ENCODE results near the gene FOXP1.

FOXP1 gene

DNA sequence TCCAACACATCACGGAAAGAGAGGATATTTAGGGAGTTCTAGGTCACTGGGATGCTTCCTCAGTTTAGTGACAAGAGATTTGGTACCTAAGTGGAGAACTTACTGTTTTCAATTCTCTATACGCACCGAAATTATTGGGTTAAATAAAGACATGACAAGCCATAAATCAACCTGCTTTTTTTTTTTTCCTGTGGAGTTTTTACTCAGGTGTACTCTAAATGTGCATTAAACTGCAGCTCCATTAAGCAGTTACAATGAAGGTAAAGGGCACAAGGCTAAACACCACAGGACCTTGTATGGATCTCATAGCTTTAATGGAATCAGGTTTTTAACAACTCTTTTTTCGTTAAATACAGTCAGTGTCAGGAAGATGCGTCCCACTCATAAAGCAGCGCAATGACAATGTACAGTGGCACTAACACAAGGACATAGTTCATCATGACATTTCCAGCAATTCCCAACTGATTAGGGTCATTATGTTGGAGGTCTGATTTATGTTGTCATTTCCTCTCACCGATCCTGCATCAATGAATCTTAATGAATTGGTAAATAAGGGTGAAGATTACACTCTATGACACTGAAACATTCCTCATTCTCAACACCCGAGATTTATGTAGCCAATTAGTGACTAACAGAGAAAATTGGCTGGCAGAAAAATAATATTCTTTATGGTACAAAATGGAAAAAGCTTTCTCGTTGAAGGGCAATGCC, 355.2 kb downstream of the FOXP1 start:
- Histone ChIP-seq H3K27ac (no peak overlapping the region), H3K36me3 (replicated peaks) (no peaks in the 10 kb centered on the region), H3K27me3 (replicated peaks) (no peaks in the 10 kb centered on the region), H3K4me3 (ENCODE audit: low read depth, low read length) (no peak overlapping the region)
- in situ Hi-C loops (cut with HindIII; ENCODE audit: low pct_ligation_motif_present, low sequenced_read_pairs): no loop called here
- TF ChIP-seq, protein P1, sequence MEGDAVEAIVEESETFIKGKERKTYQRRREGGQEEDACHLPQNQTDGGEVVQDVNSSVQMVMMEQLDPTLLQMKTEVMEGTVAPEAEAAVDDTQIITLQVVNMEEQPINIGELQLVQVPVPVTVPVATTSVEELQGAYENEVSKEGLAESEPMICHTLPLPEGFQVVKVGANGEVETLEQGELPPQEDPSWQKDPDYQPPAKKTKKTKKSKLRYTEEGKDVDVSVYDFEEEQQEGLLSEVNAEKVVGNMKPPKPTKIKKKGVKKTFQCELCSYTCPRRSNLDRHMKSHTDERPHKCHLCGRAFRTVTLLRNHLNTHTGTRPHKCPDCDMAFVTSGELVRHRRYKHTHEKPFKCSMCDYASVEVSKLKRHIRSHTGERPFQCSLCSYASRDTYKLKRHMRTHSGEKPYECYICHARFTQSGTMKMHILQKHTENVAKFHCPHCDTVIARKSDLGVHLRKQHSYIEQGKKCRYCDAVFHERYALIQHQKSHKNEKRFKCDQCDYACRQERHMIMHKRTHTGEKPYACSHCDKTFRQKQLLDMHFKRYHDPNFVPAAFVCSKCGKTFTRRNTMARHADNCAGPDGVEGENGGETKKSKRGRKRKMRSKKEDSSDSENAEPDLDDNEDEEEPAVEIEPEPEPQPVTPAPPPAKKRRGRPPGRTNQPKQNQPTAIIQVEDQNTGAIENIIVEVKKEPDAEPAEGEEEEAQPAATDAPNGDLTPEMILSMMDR (IDR thresholded peaks at IDR 0.05; ENCODE audit: low read depth, low read length, missing control alignments): no peak
- no peak for DNase-seq

DNA sequence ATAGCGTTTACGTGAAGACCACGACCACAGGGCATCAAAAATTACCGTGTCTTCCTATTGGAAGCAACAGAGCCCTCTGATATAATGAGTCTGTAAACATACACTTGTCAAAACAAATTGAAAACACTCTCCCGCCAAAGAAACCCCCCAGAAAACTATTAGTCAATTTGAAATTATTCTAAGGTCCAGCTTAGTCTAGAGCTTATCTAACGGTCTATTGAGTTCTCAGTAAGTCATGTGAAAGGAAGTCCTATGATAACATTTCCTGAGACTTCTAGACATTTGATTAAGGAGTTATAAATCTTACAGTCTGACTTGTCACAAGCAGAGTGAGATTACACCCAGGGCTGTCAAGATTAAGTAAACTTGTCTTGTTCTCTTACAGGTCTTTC, 356.3 kb downstream of the FOXP1 start:
- in situ Hi-C loops (cut with HindIII; ENCODE audit: low pct_ligation_motif_present, low sequenced_read_pairs): no loop called here
- Histone ChIP-seq H3K27ac (peak overlapping the region; percentile 82), H3K4me3 (ENCODE audit: low read depth, low read length) (no peak overlapping the region), H3K27me3 (replicated peaks) (no peaks in the 10 kb centered on the region), H3K36me3 (replicated peaks) (no peaks in the 10 kb centered on the region)
- DNase-seq: no peak
- TF ChIP-seq, protein P1 (IDR thresholded peaks at IDR 0.05; ENCODE audit: low read depth, low read length, missing control alignments): no peak

DNA sequence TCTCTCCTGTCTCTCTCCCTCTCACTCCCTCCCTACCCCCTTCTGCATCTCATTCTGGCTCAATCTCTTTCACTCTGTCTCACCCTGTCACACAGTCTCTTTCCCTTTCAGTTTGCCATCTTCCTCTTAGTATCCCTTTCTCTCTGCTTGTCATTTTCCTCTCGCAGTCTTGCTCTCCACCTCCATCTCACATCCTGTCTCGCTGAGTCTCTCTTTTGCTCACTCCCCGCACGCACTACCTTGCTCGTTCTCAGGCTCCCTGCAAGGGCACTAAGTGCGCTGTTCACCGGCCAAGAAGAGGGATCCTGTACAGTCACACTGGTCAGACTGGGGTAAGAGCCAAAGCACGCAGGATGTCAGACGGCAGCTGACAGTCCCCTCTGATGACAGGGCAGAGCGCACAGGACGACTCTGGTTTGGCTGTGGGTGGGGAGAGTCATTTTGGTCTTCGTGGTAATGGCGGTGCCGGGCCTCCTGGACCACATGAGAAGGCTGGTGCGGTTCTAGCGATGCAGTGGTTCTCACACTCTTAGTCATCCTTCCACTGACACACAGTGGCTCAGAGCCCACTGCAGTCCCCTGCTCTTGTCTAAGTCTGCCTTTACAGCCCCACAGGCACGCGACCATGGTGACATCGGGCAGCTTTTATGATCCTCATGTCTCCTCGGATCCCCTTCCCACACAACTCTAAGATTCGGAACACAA, 356.8 kb downstream of the FOXP1 start:
- peak; percentile 74 for DNase-seq
- Histone ChIP-seq H3K4me3 (ENCODE audit: low read depth, low read length) (peak overlapping the region; percentile 23), H3K36me3 (replicated peaks) (no peaks in the 10 kb centered on the region), H3K27ac (peak overlapping the region; percentile 82), H3K27me3 (replicated peaks) (no peaks in the 10 kb centered on the region)
- in situ Hi-C loops (cut with HindIII; ENCODE audit: low pct_ligation_motif_present, low sequenced_read_pairs): no loop called here
- TF ChIP-seq, protein P1 (IDR thresholded peaks at IDR 0.05; ENCODE audit: low read depth, low read length, missing control alignments): no peak

DNA sequence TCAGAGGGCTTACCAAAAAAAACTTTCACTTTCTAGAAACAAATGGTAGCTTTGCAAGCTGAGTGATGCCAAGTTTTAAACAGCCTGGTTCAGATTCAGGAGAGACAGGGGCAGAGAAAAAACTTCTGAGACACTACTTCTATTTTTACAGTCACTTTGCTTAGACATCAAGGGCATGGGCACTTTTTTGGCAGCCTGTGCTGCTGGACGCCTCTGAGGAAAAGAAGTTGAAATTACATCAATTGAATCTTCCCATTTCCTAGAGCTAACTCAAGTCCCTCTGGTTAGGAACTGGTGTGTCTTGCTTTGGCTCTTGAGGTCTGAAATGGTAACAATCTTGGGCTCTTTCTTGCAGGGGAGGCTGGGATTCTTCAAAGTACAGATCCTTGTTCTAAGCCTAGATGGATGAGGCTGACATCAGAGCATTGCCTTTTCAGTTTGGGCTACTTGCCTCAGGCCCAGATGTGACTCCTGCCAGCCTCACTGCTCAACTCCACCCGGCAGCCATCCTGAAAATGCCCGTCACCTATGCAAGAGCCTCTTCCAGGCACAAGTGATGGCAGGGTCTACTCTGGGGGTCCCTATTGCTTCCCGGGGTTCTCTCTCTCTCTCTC, 357.5 kb downstream of the FOXP1 start:
- Histone ChIP-seq H3K36me3 (replicated peaks) (no peaks in the 10 kb centered on the region), H3K4me3 (ENCODE audit: low read depth, low read length) (no peak overlapping the region), H3K27me3 (replicated peaks) (no peaks in the 10 kb centered on the region), H3K27ac (peak overlapping the region; percentile 82)
- TF ChIP-seq, protein P1 (IDR thresholded peaks at IDR 0.05; ENCODE audit: low read depth, low read length, missing control alignments): no peak
- in situ Hi-C loops (cut with HindIII; ENCODE audit: low pct_ligation_motif_present, low sequenced_read_pairs): no loop called here
- DNase-seq: no peak

DNA sequence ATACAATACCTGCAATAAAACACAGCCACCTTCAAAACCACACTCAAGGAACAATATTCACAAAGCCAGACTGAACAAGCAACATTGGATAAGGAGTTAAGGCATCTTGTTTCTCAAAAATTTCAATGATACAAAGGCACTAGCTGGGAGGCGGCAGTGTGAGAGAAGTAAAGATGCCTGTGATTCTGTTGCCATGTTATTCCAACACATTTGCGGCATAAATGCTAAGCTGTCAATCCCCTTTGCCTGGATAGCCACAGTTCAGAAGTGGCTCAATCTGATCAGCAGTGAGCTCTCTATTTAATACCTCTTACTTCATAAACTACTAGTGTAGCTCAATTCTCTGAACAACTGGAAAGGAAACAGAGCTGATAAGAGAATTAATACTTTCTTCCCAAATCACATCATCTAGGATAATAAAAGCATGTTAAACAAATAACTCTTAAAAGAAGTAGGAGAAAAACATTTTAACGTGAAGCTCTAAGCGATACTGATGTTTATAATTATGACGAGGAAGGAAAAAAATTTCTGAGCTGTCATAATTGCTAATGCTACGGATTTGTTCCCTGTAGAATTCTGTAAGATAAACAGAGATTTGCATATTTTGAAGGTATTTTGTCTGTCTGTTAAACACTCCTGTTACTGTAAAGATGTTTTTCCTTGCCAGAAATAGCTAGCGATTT, 358.4 kb downstream of the FOXP1 start:
- Histone ChIP-seq H3K27me3 (replicated peaks) (no peaks in the 10 kb centered on the region), H3K4me3 (ENCODE audit: low read depth, low read length) (no peak overlapping the region), H3K27ac (peak overlapping the region; percentile 82), H3K36me3 (replicated peaks) (no peaks in the 10 kb centered on the region)
- TF ChIP-seq, protein P1 (IDR thresholded peaks at IDR 0.05; ENCODE audit: low read depth, low read length, missing control alignments): no peak
- in situ Hi-C loops (cut with HindIII; ENCODE audit: low pct_ligation_motif_present, low sequenced_read_pairs): no loop called here
- DNase-seq: no peak
